H9 (cell line): ENCODE results near the gene POU6F2. TPM values are rescaled to one million over a fixed set of nuclear protein-coding genes. Genes with fewer than 3 reads are reported as not detected.

Source experiments
- DNase-seq: peaks from one replicate; pipeline ENCODE4 v3.0.0-alpha.2; 2017
- H2AFZ ChIP-seq: one replicate; pipeline ENCODE4 v1.6.1; 2013; ENCODE audit warnings: mild to moderate bottlenecking, low read length, control low read depth, moderate library complexity
- H2AK5ac ChIP-seq: 2 replicates; pipeline ENCODE4 v1.6.1; 2013; ENCODE audit warnings: low read length, control low read depth, mixed read lengths; ENCODE audit not compliant: insufficient read length
- H2BK120ac ChIP-seq: one replicate; pipeline ENCODE4 v1.6.1; 2013; ENCODE audit warnings: low read depth, mild to moderate bottlenecking, low read length, control low read depth, inconsistent platforms; ENCODE audit not compliant: poor library complexity, severe bottlenecking
- H2BK12ac ChIP-seq: 2 replicates; pipeline ENCODE4 v1.6.1; 2013; ENCODE audit warnings: low read length, control low read depth, mixed read lengths, low read depth; ENCODE audit not compliant: insufficient read length
- H2BK15ac ChIP-seq: 2 replicates; pipeline ENCODE4 v1.6.1; 2013; ENCODE audit warnings: low read depth, low read length, control low read depth
- H2BK20ac ChIP-seq: one replicate; pipeline ENCODE4 v1.6.1; 2013; ENCODE audit warnings: low read depth, mild to moderate bottlenecking, low read length, control low read depth, inconsistent platforms; ENCODE audit not compliant: poor library complexity, severe bottlenecking
- H2BK5ac ChIP-seq: 2 replicates; pipeline ENCODE4 v1.6.1; 2013; ENCODE audit warnings: low read length, control low read depth, mixed read lengths; ENCODE audit not compliant: insufficient read length
- H3K14ac ChIP-seq: 2 replicates; pipeline ENCODE4 v1.6.1; 2013; ENCODE audit warnings: low read length, control low read depth; ENCODE audit not compliant: insufficient read depth
- H3K18ac ChIP-seq: 2 replicates; pipeline ENCODE4 v1.6.1; 2013; ENCODE audit warnings: low read depth, mild to moderate bottlenecking, mixed read lengths, low read length, control low read depth; ENCODE audit not compliant: insufficient read length
- H3K23ac ChIP-seq: 2 replicates; pipeline ENCODE4 v1.6.1; 2013; ENCODE audit warnings: low read length, control low read depth, mixed read lengths, low read depth; ENCODE audit not compliant: insufficient read length
- H3K23me2 ChIP-seq: 2 replicates; pipeline ENCODE4 v1.6.1; 2013; ENCODE audit warnings: low read depth, mild to moderate bottlenecking, mixed read lengths, low read length, control low read depth; ENCODE audit not compliant: insufficient read length, poor library complexity, severe bottlenecking
- H3K27ac ChIP-seq: 2 replicates; pipeline ENCODE4 v1.5.1; 2013; ENCODE audit warnings: low read length, control low read depth, mixed read lengths, low read depth; ENCODE audit not compliant: insufficient read length
- H3K27me3 ChIP-seq: 2 replicates; pipeline ENCODE4 v1.6.1; 2013; ENCODE audit warnings: low read length, control low read depth, inconsistent platforms; ENCODE audit not compliant: insufficient read depth
- H3K4ac ChIP-seq: 2 replicates; pipeline ENCODE4 v1.6.1; 2013; ENCODE audit warnings: low read depth, mild to moderate bottlenecking, control low read depth, inconsistent platforms, low read length, moderate library complexity
- H3K4me1 ChIP-seq: 2 replicates; pipeline ENCODE4 v1.6.1; 2013; ENCODE audit warnings: low read length, control low read depth, inconsistent platforms; ENCODE audit not compliant: insufficient read depth
- H3K4me2 ChIP-seq: 2 replicates; pipeline ENCODE4 v1.6.1; 2013; ENCODE audit warnings: low read length, control low read depth, mixed read lengths; ENCODE audit not compliant: insufficient read length, insufficient read depth
- H3K56ac ChIP-seq: 2 replicates; pipeline ENCODE4 v1.6.1; 2013; ENCODE audit warnings: low read depth, mild to moderate bottlenecking, mixed read lengths, low read length, control low read depth; ENCODE audit not compliant: insufficient read length
- H3K79me1 ChIP-seq: 2 replicates; pipeline ENCODE4 v1.6.1; 2013; ENCODE audit warnings: low read depth, mild to moderate bottlenecking, moderate library complexity, low read length, control low read depth, inconsistent platforms; ENCODE audit not compliant: insufficient read depth, poor library complexity, severe bottlenecking
- H3K79me2 ChIP-seq: 2 replicates; pipeline ENCODE4 v1.6.1; 2013; ENCODE audit warnings: low read length, control low read depth, inconsistent platforms; ENCODE audit not compliant: insufficient read depth
- H3K9ac ChIP-seq: 2 replicates; pipeline ENCODE4 v1.6.1; 2013; ENCODE audit warnings: low read length, control low read depth, mixed read lengths; ENCODE audit not compliant: insufficient read length; ENCODE audit errors: extremely low read depth
- H3K9me3 ChIP-seq: one replicate; pipeline ENCODE4 v1.6.1; 2013; ENCODE audit warnings: low read depth, low read length, inconsistent platforms; ENCODE audit not compliant: control insufficient read depth
- H3T11ph ChIP-seq: one replicate; pipeline ENCODE4 v1.6.1; 2013; ENCODE audit warnings: mild to moderate bottlenecking, low read length, control low read depth, inconsistent platforms
- H4K20me1 ChIP-seq: one replicate; pipeline ENCODE4 v1.6.1; 2013; ENCODE audit not compliant: control insufficient read depth, insufficient read length, insufficient read depth
- H4K5ac ChIP-seq: 2 replicates; pipeline ENCODE4 v1.6.1; 2013; ENCODE audit warnings: low read depth, mild to moderate bottlenecking, mixed read lengths, low read length, control low read depth; ENCODE audit not compliant: insufficient read length
- H4K8ac ChIP-seq: replicated peaks from 2 replicates; pipeline ENCODE4 v1.6.1; 2013; ENCODE audit warnings: low read length, control low read depth, mixed read lengths, low read depth; ENCODE audit not compliant: insufficient read length
- H4K91ac ChIP-seq: 2 replicates; pipeline ENCODE4 v1.6.1; 2013; ENCODE audit warnings: low read depth, mild to moderate bottlenecking, moderate library complexity, mixed read lengths, low read length, control low read depth; ENCODE audit not compliant: insufficient read length
- H3K27ac Mint-ChIP-seq, 3 experiments: 2 replicates in 2 of 3; 3 replicates in 1 of 3; pipeline ENCODE4 v1.8.0; 2020 to 2021; ENCODE audit warnings: mixed read lengths in 3 of 3, mild to moderate bottlenecking in 1 of 3, moderate library complexity in 1 of 3
- H3K27me3 Mint-ChIP-seq: 2 replicates; pipeline ENCODE4 v1.8.0; 2021; ENCODE audit warnings: low read depth, mild to moderate bottlenecking, moderate library complexity, mixed read lengths
- H3K36me3 Mint-ChIP-seq, 3 experiments: 2 replicates in 2 of 3; 3 replicates in 1 of 3; pipeline ENCODE4 v1.8.0; 2020 to 2021; ENCODE audit warnings: low read depth in 3 of 3, mixed read lengths in 3 of 3; ENCODE audit not compliant: insufficient read depth in 1 of 3
- H3K4me1 Mint-ChIP-seq, 2 experiments: 2 replicates each; pipeline ENCODE4 v1.8.0; 2020; ENCODE audit warnings: mixed read lengths in 2 of 2
- H3K4me3 Mint-ChIP-seq, 2 experiments: 2 replicates in 1 of 2; 3 replicates in 1 of 2; pipeline ENCODE4 v1.8.0; 2020 to 2021; ENCODE audit warnings: mild to moderate bottlenecking in 2 of 2, mixed read lengths in 2 of 2, moderate library complexity in 1 of 2
- H3K9me3 Mint-ChIP-seq, 2 experiments: 2 replicates in 1 of 2; 3 replicates in 1 of 2; pipeline ENCODE4 v1.8.0; 2020; ENCODE audit warnings: mild to moderate bottlenecking in 2 of 2, mixed read lengths in 2 of 2, moderate library complexity in 1 of 2
- CTCF ChIP-seq: fragments of 200-600 bp; sonication (generic); conservative IDR thresholded peaks from 3 replicates; pipeline ENCODE4 v1.8.0; 2021; ENCODE audit warnings: antibody characterized with exemption, mild to moderate bottlenecking
- WGBS: extraction: QIAGEN DNeasy Blood & Tissue Kit; methylation state at CpG from one replicate; pipeline ENCODE4 v1.1.7; 2013; ENCODE audit warnings: missing lambda C conversion rate, low lambda C conversion rate, mixed read lengths; ENCODE audit not compliant: insufficient read length; ENCODE audit errors: extremely low coverage; 5-methylcytosine and 5-hydroxymethylcytosine counted together
- total RNA-seq: library from RNA; stranded (reverse); gene quantifications from 2 replicates; pipeline ENCODE4 v1.2.1, GENCODE V29; 2021

The POU6F2 gene
- total RNA-seq, 1 experiment from 2014 or later = 1.9 TPM

DNA sequence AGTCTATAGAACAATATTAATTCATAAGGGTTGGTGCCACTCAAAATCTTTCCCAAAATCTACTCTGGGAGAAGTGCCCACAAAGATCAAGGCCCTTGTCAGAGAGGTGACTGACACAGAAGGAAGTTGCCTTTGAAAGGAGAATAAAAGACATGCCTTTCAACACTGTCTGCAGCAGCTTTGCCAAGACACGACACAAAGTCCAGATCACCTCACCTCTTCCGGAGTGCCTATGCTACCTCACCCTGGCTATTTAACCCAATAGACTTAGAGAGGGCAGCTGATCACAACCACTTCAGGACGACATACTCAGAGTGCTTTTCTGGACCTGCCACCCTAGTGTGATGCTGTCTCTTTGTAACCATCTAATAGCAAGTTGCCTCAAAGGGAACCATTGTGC, 539.5 kb downstream of the POU6F2 start:
- Histone ChIP-seq H3K9me3 (no peaks in the 10 kb centered on the region), H2AFZ (no peak overlapping the region), H3K27me3 (no peaks in the 10 kb centered on the region), H2BK12ac (no peak overlapping the region), H4K8ac (no peak overlapping the region), H3K4me2 (no peak overlapping the region), H3K18ac (no peak overlapping the region), H4K91ac (no peak overlapping the region), H3K79me2 (no peaks in the 10 kb centered on the region), H2BK120ac (no peak overlapping the region), H4K5ac (no peak overlapping the region), H3K9ac (no peak overlapping the region), H3K4ac (no peak overlapping the region), H3T11ph (no peak overlapping the region), H3K23ac (no peak overlapping the region), H2BK20ac (no peak overlapping the region), H4K20me1 (no peaks in the 10 kb centered on the region), H3K4me1 (no peaks in the 10 kb centered on the region; the same call in 1 of the 2 replicates), H3K56ac (no peak overlapping the region), H3K14ac (no peak overlapping the region), H2BK5ac (no peak overlapping the region), H2BK15ac (no peak overlapping the region), H3K23me2 (no peaks in the 10 kb centered on the region), H3K79me1 (no peaks in the 10 kb centered on the region), H3K27ac (no peak overlapping the region), H2AK5ac (no peak overlapping the region)
- Mint-ChIP-seq H3K9me3 (no peaks in the 10 kb centered on the region; a peak in 1 of 5 replicates), H3K36me3 (no peaks in the 10 kb centered on the region), H3K4me1 (peaks cover 8 to 10% of the 10 kb centered on the region in 2 experiments), H3K27me3 (no peaks in the 10 kb centered on the region), H3K4me3 (no peak overlapping the region), H3K27ac (no peak overlapping the region)
- DNase-seq = no peak
- TF ChIP-seq CTCF = no peak
- no CpG with 5 or more reads among the region's 3 CpGs for WGBS

Other genes starting within 250 kb of the POU6F2 start
- 49.3 and 50.4 TPM in 2 replicates for gene VPS41, start 68.7 kb upstream of the POU6F2 start, total RNA-seq